HepG2 (cell line): Measurements from ENCODE around the gene MAD2L2. TPM values are rescaled to one million over a fixed set of nuclear protein-coding genes. Genes with fewer than 3 reads are reported as not detected.

Source experiments
- ATAC-seq: fragments of 200-7000 bp; cut with Tn5 transposase; 3 replicates; pipeline ENCODE4 v1.9.1; 2020; ENCODE audit warnings: mild to moderate bottlenecking, moderate library complexity
- BruUV-seq: library from RNA; stranded (reverse); fragments of 400-500 nt; replicated peaks from 2 replicates; lab custom pipeline; 2021; lab: Mats Ljungman, UMichigan
- CTCF ChIA-PET: fragments of 300-600 bp; formaldehyde crosslinking; extraction: SDS; loops from one replicate; lab custom pipeline; 2021; ENCODE audit warnings: low total read pairs, inconsistent platforms, low intra/inter-chr PET ratio; lab: Yijun Ruan, JAX
- POLR2A ChIA-PET: fragments of 350-600 bp; sonication (Branson Sonifier 250); formaldehyde crosslinking; loops from one replicate; lab custom pipeline; 2020; ENCODE audit warnings: antibody characterized with exemption, inconsistent platforms; lab: Yijun Ruan, JAX
- DNase-seq: peaks from one replicate; pipeline ENCODE4 v3.0.0-alpha.2; 2015; ENCODE audit warnings: low spot score
- FAIRE-seq: peaks from 3 replicates; lab custom pipeline; 2011; peaks lifted over from hg19 to GRCh38; lab: Jason Lieb, UNC
- H2AFZ ChIP-seq: one replicate; pipeline ENCODE4 v1.6.1; 2011; ENCODE audit warnings: low read length, inconsistent platforms
- H3K27ac ChIP-seq: fragments of 300-600 bp; 3 replicates; pipeline ENCODE4 v1.8.0; 2011; ENCODE audit warnings: mixed run types, mild to moderate bottlenecking, mixed read lengths, low read length, inconsistent platforms; ENCODE audit not compliant: insufficient read depth; ENCODE audit errors: extremely low read length
- H3K27me3 ChIP-seq, 2 experiments: fragments of 200-600 bp in 1 of 2; 2 replicates in 1 of 2; 3 replicates in 1 of 2; pipeline versions ENCODE4 v1.6.0 to v1.8.0; 2011; ENCODE audit warnings: low read length in 2 of 2, mild to moderate bottlenecking in 2 of 2, moderate library complexity in 2 of 2, inconsistent platforms in 1 of 2; ENCODE audit not compliant: insufficient read depth in 2 of 2, control insufficient read depth in 1 of 2
- H3K36me3 ChIP-seq, 2 experiments: fragments of 200-600 bp in 1 of 2; replicated peaks in 1 of 2; 2 replicates in 1 of 2; 3 replicates in 1 of 2; pipeline versions ENCODE4 v1.5.1 to v1.8.0; 2011; ENCODE audit warnings: low read length in 2 of 2, inconsistent platforms in 1 of 2; ENCODE audit not compliant: insufficient read depth in 2 of 2, control insufficient read depth in 1 of 2
- H3K4me1 ChIP-seq: 2 replicates; pipeline ENCODE4 v1.5.1; 2012; ENCODE audit warnings: low read length, inconsistent platforms; ENCODE audit not compliant: insufficient read depth
- H3K4me2 ChIP-seq: 2 replicates; pipeline ENCODE4 v1.6.0; 2011; ENCODE audit warnings: low read depth, low read length, inconsistent platforms
- H3K4me3 ChIP-seq, 3 experiments: fragments of 200-600 bp in 1 of 3; sonication (generic), shearing (Covaris generic) in 1 of 3; replicated peaks in 1 of 3; 2 replicates each; pipeline ENCODE4 v1.5.1; 2011 to 2016; ENCODE audit warnings: low read length in 3 of 3, inconsistent platforms in 2 of 3, low read depth in 2 of 3, mild to moderate bottlenecking in 2 of 3, control low read depth in 1 of 3, mixed read lengths in 1 of 3; ENCODE audit not compliant: insufficient read depth in 1 of 3
- H3K79me2 ChIP-seq: one replicate; pipeline ENCODE4 v1.6.1; 2011; ENCODE audit warnings: low read length, inconsistent platforms; ENCODE audit not compliant: insufficient read depth
- H3K9ac ChIP-seq: 2 replicates; pipeline ENCODE4 v1.6.0; 2011; ENCODE audit warnings: mild to moderate bottlenecking, low read depth, low read length, inconsistent platforms; ENCODE audit not compliant: insufficient read depth
- H3K9me3 ChIP-seq: 2 replicates; pipeline ENCODE4 v1.5.1; 2012; ENCODE audit warnings: mild to moderate bottlenecking, low read length
- H4K20me1 ChIP-seq: 2 replicates; pipeline ENCODE4 v1.6.0; 2011; ENCODE audit warnings: inconsistent platforms, mild to moderate bottlenecking, low read length, moderate library complexity; ENCODE audit not compliant: insufficient read depth
- ADNP ChIP-seq: sonication (generic); formaldehyde crosslinking; IDR thresholded peaks from 2 replicates; pipeline ENCODE4 v1.4.0; 2020; ENCODE audit warnings: missing genetic modification reagents
- NFATC3 ChIP-seq: sonication (generic); formaldehyde crosslinking; IDR thresholded peaks from 2 replicates; pipeline ENCODE4 v1.5.1; 2020; ENCODE audit warnings: mild to moderate bottlenecking, missing genetic modification reagents
- RARG ChIP-seq: sonication (generic); formaldehyde crosslinking; IDR thresholded peaks from 2 replicates; pipeline ENCODE4 v1.4.0; 2020; ENCODE audit warnings: low read depth, mild to moderate bottlenecking, missing genetic modification reagents
- ZNF850 ChIP-seq: sonication (generic); formaldehyde crosslinking; conservative IDR thresholded peaks from 2 replicates; pipeline ENCODE4 v1.9.0; 2021; ENCODE audit warnings: mild to moderate bottlenecking, missing genetic modification reagents
- WGBS: methylation state at CpG from one replicate; pipeline ENCODE4 v1.1.6; 2017; ENCODE audit warnings: low lambda C conversion rate; 5-methylcytosine and 5-hydroxymethylcytosine counted together
- in situ Hi-C: cut with HindIII; loops from 2 replicates; pipeline ENCODE4 v1.10.0; 2017; ENCODE audit warnings: low pct_unique_long_range_greater_than_20kb; ENCODE audit not compliant: extremely low pct_ligation_motif_present
- intact Hi-C: fragments of 100-400 bp; cut with micrococcal nuclease; formaldehyde crosslinking; loops from one replicate; pipeline ENCODE4 v1.10.0; 2022; ENCODE audit not compliant: unreplicated experiment
- polyA plus RNA-seq, 8 experiments: library from polyadenylated mRNA; depleted of rRNA in 3 of 8; stranded (reverse) in 7 of 8; unstranded in 1 of 8; fragments of >200 nt; fragmentation: Illumina TruSeq in 4 of 8; extraction: Trizol in 4 of 8; gene quantifications; 2 replicates each; pipeline versions ENCODE4 v1.2.1 to v1.2.3, GENCODE V29; 2011 to 2016; ENCODE audit warnings: low read depth in 4 of 8, missing spikeins in 1 of 8, mixed read lengths in 1 of 8; ENCODE audit not compliant: insufficient read depth in 1 of 8
- total RNA-seq, 5 experiments: library from RNA; depleted of rRNA; stranded (reverse); fragments of >200 nt; fragmentation: Illumina TruSeq; extraction: Trizol; gene quantifications; 2 replicates each; pipeline ENCODE4 v1.2.3, GENCODE V29; 2016; ENCODE audit warnings: low read depth in 1 of 5
- TF ChIP-seq, protein P1 (sequence below): sonication (generic); formaldehyde crosslinking; IDR thresholded peaks from 2 replicates; pipeline ENCODE4 v1.4.0; 2020; ENCODE audit warnings: missing genetic modification reagents, borderline replicate concordance
- TF ChIP-seq, protein P2 (sequence below): sonication (generic); formaldehyde crosslinking; conservative IDR thresholded peaks from 2 replicates; pipeline ENCODE4 v1.4.0; 2020; ENCODE audit warnings: missing genetic modification reagents
- TF ChIP-seq, protein P3 (sequence below): sonication (generic); IDR thresholded peaks from 2 replicates; pipeline ENCODE4 v1.6.1; 2016; ENCODE audit warnings: low read depth, borderline replicate concordance
- TF ChIP-seq, protein P4 (sequence below): sonication (generic); formaldehyde crosslinking; IDR thresholded peaks from 2 replicates; pipeline ENCODE4 v1.8.1; 2022; ENCODE audit warnings: mild to moderate bottlenecking, missing genetic modification reagents

MAD2L2 gene
- total and polyA plus RNA-seq, 2 of the 13 experiments (the other 11 are each of a cell fraction or from before 2014, with no cell fraction given) = 51.8 to 53.8 TPM

DNA sequence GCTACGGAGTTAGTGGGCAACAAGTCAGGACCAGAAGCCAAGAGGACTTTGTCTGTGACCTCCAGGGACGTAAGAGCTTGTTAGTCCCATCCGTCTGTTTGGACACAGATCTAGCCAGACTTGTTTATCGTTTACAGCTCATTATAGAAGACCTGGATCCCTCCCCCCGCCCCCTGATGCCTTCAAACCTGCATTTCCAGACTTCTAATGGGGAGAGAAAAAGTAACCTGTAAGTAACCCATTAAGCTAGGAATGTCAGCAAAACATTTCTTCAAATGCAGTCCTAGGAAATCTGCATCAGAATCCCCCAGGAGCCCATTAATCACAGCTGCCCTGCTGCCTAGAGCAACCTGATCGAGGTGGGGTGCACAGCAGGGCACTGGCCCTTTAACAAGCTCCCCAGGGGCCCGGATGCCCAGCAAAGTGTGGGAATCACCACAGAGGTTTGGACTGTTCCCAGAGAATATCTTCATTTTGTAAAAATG lies 1.4 kb upstream of the MAD2L2 start:
- Histone ChIP-seq H3K9me3 (no peaks in the 10 kb centered on the region), H3K27ac (no peak overlapping the region), H3K4me2 (peak overlapping the region; percentile 99; the same call in 1 of the 2 replicates), H3K4me3 (peak overlapping the region in 1 of 3 experiments; percentile 90; a peak in 1 of 6 replicates), H3K27me3 (peaks cover 3 to 39% of the 10 kb centered on the region in 2 experiments; a peak in 4 of 5 replicates), H4K20me1 (no peaks in the 10 kb centered on the region), H3K36me3 (peaks cover 0 to 5% of the 10 kb centered on the region in 2 experiments; a peak in 1 of 5 replicates), H3K4me1 (peaks cover 23% of the 10 kb centered on the region), H2AFZ (no peak overlapping the region), H3K79me2 (no peaks in the 10 kb centered on the region), H3K9ac (no peak overlapping the region)
- CTCF ChIA-PET = no interaction called here
- intact Hi-C loops (no loop called here), in situ Hi-C loops (no loop called here)
- no peak for ATAC-seq
- BruUV-seq = no TSS peak
- no peak for FAIRE-seq
- 20% methylated on average over 7 of the region's 7 CpGs for WGBS
- POLR2A ChIA-PET = interaction anchor here (0.7 to 2.5 kb wide), 3 partner anchors 11 to 29 kb away, joined by 3 to 16 read pairs (median 3); no protein-coding TSS in a partner anchor
- TF ChIP-seq, protein P1, sequence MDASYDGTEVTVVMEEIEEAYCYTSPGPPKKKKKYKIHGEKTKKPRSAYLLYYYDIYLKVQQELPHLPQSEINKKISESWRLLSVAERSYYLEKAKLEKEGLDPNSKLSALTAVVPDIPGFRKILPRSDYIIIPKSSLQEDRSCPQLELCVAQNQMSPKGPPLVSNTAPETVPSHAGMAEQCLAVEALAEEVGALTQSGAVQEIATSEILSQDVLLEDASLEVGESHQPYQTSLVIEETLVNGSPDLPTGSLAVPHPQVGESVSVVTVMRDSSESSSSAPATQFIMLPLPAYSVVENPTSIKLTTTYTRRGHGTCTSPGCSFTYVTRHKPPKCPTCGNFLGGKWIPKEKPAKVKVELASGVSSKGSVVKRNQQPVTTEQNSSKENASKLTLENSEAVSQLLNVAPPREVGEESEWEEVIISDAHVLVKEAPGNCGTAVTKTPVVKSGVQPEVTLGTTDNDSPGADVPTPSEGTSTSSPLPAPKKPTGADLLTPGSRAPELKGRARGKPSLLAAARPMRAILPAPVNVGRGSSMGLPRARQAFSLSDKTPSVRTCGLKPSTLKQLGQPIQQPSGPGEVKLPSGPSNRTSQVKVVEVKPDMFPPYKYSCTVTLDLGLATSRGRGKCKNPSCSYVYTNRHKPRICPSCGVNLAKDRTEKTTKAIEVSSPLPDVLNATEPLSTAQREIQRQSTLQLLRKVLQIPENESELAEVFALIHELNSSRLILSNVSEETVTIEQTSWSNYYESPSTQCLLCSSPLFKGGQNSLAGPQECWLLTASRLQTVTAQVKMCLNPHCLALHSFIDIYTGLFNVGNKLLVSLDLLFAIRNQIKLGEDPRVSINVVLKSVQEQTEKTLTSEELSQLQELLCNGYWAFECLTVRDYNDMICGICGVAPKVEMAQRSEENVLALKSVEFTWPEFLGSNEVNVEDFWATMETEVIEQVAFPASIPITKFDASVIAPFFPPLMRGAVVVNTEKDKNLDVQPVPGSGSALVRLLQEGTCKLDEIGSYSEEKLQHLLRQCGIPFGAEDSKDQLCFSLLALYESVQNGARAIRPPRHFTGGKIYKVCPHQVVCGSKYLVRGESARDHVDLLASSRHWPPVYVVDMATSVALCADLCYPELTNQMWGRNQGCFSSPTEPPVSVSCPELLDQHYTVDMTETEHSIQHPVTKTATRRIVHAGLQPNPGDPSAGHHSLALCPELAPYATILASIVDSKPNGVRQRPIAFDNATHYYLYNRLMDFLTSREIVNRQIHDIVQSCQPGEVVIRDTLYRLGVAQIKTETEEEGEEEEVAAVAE (CRISPR knock-in tag) = no peak
- TF ChIP-seq NFATC3 = no peak
- TF ChIP-seq, protein P2, sequence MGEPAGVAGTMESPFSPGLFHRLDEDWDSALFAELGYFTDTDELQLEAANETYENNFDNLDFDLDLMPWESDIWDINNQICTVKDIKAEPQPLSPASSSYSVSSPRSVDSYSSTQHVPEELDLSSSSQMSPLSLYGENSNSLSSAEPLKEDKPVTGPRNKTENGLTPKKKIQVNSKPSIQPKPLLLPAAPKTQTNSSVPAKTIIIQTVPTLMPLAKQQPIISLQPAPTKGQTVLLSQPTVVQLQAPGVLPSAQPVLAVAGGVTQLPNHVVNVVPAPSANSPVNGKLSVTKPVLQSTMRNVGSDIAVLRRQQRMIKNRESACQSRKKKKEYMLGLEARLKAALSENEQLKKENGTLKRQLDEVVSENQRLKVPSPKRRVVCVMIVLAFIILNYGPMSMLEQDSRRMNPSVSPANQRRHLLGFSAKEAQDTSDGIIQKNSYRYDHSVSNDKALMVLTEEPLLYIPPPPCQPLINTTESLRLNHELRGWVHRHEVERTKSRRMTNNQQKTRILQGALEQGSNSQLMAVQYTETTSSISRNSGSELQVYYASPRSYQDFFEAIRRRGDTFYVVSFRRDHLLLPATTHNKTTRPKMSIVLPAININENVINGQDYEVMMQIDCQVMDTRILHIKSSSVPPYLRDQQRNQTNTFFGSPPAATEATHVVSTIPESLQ (CRISPR knock-in tag) = no peak
- TF ChIP-seq RARG (CRISPR knock-in tag) = no peak
- TF ChIP-seq, protein P3, sequence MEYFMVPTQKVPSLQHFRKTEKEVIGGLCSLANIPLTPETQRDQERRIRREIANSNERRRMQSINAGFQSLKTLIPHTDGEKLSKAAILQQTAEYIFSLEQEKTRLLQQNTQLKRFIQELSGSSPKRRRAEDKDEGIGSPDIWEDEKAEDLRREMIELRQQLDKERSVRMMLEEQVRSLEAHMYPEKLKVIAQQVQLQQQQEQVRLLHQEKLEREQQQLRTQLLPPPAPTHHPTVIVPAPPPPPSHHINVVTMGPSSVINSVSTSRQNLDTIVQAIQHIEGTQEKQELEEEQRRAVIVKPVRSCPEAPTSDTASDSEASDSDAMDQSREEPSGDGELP = no peak
- TF ChIP-seq, protein P4, sequence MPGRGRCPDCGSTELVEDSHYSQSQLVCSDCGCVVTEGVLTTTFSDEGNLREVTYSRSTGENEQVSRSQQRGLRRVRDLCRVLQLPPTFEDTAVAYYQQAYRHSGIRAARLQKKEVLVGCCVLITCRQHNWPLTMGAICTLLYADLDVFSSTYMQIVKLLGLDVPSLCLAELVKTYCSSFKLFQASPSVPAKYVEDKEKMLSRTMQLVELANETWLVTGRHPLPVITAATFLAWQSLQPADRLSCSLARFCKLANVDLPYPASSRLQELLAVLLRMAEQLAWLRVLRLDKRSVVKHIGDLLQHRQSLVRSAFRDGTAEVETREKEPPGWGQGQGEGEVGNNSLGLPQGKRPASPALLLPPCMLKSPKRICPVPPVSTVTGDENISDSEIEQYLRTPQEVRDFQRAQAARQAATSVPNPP = no peak
- TF ChIP-seq ADNP = no peak
- no peak for TF ChIP-seq ZNF850 (CRISPR knock-in tag)
- DNase-seq = no peak
